Esophagus muscularis mucosa (tissue), 3 donors: ENCODE data around the gene IGSF23.

Experiments
- POLR2AphosphoS5 ChIP-seq, 2 donors: sonication (generic); formaldehyde crosslinking; IDR thresholded peaks; one replicate each; pipeline ENCODE4 v1.6.1; 2017; ENCODE audit warnings: antibody characterized with exemption in 2 of 2
- TF ChIP-seq, protein P1 (sequence below), 3 experiments: fragments of 200-600 bp in 2 of 3; fragments of 450-650 bp in 1 of 3; sonication (generic) in 2 of 3; IDR thresholded peaks; one replicate each; pipeline ENCODE4 v1.5.1; 2017 to 2019; ENCODE audit warnings: antibody characterized with exemption in 3 of 3, mild to moderate bottlenecking in 2 of 3, moderate library complexity in 1 of 3

DNA sequence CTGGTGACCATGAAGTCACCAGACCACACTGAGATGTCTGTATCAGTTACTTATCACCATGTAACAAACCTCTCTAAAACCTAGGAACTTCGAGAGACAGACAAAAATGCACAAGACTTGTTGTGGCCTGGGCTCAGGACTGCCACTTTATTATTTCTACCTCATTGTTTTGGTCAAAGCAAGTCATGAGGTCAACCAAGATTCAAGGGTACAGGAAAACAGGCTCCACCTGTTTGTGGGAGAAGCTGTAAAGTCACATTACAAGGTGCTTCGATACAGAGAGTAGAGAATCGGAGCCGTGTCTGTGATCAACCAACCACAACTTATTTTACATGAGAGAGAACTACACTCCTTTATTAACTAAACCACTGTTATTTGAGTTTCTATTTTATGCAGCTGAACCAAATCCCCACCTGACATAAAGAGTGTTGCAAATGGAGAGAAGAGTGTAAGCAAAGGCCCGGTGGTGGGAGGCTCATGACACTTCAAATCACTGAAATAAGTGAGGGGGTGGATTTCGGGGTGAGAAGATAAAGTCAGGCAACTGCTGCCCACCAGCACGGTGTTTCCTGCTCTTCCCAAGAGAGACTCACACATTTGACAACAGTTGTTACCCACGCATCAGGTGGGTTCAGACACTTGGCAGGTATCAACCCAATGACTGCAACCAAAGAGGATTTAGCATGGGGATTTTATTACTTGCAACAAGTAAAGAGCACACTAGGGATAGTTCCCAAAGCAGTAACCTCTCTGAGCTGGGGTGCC is 39.0 kb upstream of the IGSF23 start:
- no peak for TF ChIP-seq POLR2AphosphoS5 (IDR thresholded peaks at IDR 0.05)
- TF ChIP-seq, protein P1, sequence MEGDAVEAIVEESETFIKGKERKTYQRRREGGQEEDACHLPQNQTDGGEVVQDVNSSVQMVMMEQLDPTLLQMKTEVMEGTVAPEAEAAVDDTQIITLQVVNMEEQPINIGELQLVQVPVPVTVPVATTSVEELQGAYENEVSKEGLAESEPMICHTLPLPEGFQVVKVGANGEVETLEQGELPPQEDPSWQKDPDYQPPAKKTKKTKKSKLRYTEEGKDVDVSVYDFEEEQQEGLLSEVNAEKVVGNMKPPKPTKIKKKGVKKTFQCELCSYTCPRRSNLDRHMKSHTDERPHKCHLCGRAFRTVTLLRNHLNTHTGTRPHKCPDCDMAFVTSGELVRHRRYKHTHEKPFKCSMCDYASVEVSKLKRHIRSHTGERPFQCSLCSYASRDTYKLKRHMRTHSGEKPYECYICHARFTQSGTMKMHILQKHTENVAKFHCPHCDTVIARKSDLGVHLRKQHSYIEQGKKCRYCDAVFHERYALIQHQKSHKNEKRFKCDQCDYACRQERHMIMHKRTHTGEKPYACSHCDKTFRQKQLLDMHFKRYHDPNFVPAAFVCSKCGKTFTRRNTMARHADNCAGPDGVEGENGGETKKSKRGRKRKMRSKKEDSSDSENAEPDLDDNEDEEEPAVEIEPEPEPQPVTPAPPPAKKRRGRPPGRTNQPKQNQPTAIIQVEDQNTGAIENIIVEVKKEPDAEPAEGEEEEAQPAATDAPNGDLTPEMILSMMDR (IDR thresholded peaks at IDR 0.05), result no peak
